ENCODE measurements around the gene FKBP1B. TPM values are rescaled to one million over a fixed set of nuclear protein-coding genes. Genes with fewer than 3 reads are reported as not detected.

Gene FKBP1B
- total RNA-seq, 2 donors from 2014 or later, result 0.27 to 2.6 TPM

DNA sequence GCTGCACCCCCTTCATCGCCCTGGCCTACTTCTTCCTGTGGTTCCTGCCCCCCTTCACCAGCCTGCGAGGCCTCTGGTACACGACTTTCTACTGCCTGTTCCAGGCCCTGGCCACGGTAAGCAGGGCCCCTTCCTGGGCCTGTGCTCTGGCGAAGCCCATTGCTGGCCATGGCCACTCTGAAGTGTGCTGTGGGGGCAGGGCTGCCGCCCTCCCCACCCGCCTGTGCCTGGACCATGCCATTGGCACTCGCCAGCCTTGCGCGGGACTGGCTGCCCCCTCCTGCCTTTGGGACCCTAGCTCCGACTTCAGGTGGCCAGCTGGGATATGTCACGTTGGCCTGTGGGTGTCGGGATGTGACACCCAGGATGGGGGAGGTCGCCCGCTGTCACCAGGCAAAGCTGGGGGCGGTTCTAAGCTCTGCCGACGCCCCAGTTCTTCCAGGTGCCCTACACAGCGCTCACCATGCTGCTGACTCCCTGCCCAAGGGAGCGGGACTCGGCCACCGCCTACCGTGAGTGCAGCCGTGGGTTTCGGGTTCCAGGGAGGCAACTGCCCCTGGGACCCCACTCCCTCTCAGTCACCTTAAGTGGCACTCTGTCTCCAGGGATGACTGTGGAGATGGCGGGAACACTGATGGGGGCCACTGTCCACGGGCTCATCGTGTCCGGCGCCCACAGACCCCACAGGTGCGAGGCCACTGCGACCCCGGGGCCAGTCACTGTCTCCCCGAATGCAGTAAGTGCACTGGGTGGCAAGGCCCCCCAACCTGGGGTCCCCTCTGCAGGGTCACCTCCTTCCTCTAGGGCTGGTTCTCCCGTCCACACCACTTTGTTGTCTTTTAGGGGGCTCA is 32.5 kb upstream of the FKBP1B start:
- no peak for ATAC-seq
- peaks cover 13% of the 10 kb centered on the region for H3K27me3 Mint-ChIP-seq
- peaks cover 4% of the 10 kb centered on the region for H3K36me3 Mint-ChIP-seq (ENCODE audit: low read depth)
- no peaks in the 10 kb centered on the region for H3K9me3 ChIP-seq (ENCODE audit: control insufficient read depth, low read length, poor library complexity, severe bottlenecking)
- H3K4me3 Mint-ChIP-seq, result no peak overlapping the region
- H3K27ac Mint-ChIP-seq, result no peak overlapping the region
- peaks cover 3% of the 10 kb centered on the region for H3K4me1 Mint-ChIP-seq
- DNase-seq, result no peak

DNA sequence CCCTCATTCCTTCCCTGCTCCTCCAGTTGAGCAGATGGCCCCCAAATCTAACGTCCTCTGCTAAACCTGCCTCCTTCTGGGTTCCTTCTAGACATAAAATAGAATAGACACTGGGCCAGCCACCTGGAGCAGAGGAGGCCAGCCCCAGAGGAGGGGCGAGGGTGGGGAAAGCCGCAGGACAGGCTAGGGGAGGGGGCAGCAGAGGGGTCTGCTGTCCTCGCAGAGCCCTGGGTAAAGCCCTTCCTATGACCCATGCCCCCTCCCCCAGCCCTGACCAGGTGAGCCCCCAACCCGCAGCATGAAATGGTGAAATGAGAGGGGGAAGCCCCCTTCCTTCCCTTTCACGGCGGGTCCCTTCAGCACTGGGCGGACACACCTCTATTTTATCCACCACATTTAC is 31.8 kb upstream of the FKBP1B start:
- Mint-ChIP-seq H3K4me3 (no peak overlapping the region), H3K36me3 (ENCODE audit: low read depth) (peaks cover under 1% of the 10 kb centered on the region), H3K4me1 (peaks cover 3% of the 10 kb centered on the region), H3K27me3 (peaks cover 7% of the 10 kb centered on the region), H3K27ac (no peak overlapping the region)
- H3K9me3 ChIP-seq (ENCODE audit: control insufficient read depth, low read length, poor library complexity, severe bottlenecking), result no peaks in the 10 kb centered on the region
- no peak for DNase-seq
- ATAC-seq, result no peak

DNA sequence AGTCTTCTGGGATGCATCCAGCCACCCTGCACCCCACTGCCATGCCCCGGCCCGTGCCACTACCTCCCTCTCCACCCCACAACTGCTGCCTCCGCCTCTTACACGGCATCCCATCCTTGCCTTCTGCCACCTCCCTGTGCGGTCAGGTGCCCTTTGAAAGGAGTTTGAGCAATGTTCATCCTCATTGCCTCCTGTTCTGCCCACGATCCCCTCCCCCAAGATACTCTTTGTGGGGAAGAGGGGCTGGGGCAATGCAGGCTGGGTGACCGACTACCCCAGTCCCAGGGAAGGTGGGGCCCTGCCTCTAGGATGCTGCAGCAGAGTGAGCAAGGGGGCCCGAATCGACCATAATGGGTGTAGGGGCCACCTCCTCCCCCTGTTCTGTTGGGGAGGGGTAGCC is 31.3 kb upstream of the FKBP1B start:
- Mint-ChIP-seq H3K36me3 (ENCODE audit: low read depth) (peaks cover 5% of the 10 kb centered on the region), H3K4me1 (peaks cover 3% of the 10 kb centered on the region), H3K27me3 (peaks cover 2% of the 10 kb centered on the region), H3K4me3 (no peak overlapping the region), H3K27ac (no peak overlapping the region)
- H3K9me3 ChIP-seq (ENCODE audit: control insufficient read depth, low read length, poor library complexity, severe bottlenecking), result no peaks in the 10 kb centered on the region
- DNase-seq (no peak), ATAC-seq (no peak)

DNA sequence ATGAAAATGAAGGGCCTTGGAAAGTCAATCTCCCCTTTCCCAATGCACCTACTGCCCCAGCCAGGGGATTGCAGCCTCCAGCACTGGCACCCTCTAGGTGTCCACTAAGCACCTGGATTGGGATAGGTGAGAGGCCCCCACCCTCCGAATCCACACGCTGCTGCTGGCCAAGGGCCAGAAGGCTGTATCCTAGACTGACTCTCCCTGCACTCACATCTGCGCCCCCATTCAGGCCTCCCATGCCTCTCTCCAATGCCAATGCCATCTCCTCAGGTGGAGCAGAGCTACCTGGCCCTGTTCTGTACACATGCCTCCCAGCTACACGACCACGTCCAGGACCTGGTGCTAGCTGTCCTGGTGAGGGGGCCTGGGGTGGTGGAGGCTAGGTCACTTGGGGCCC is 29.8 kb upstream of the FKBP1B start:
- H3K4me3 Mint-ChIP-seq, result no peak overlapping the region
- H3K9me3 ChIP-seq (ENCODE audit: control insufficient read depth, low read length, poor library complexity, severe bottlenecking), result no peaks in the 10 kb centered on the region
- peaks cover 11% of the 10 kb centered on the region for H3K36me3 Mint-ChIP-seq (ENCODE audit: low read depth)
- H3K27ac Mint-ChIP-seq, result no peak overlapping the region
- peaks cover 3% of the 10 kb centered on the region for H3K4me1 Mint-ChIP-seq
- H3K27me3 Mint-ChIP-seq, result no peaks in the 10 kb centered on the region
- DNase-seq (no peak), ATAC-seq (no peak)

DNA sequence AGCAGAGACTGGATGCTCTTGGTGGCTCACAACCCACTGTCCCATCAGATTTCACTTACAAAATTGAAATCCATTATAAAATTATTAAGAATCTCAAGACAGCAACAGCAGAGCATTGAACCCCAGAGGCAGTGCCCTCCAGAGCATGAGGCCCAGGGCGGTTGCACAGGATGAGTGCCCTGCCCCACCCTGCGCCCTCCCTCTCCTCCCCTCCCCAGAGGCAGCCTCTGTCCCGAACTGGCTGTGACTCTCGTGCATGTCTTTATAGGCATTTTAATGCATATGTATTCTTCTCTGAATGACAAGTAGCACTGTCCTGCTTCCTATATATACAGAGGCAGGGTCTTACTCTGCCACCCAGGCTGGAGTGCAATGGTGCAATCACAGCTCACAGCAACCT is 29.3 kb upstream of the FKBP1B start:
- Mint-ChIP-seq H3K27ac (no peak overlapping the region), H3K36me3 (ENCODE audit: low read depth) (peaks cover 12% of the 10 kb centered on the region), H3K4me3 (no peak overlapping the region), H3K27me3 (no peaks in the 10 kb centered on the region), H3K4me1 (peaks cover 3% of the 10 kb centered on the region)
- H3K9me3 ChIP-seq (ENCODE audit: control insufficient read depth, low read length, poor library complexity, severe bottlenecking), result no peaks in the 10 kb centered on the region
- no peak for DNase-seq
- ATAC-seq, result no peak

DNA sequence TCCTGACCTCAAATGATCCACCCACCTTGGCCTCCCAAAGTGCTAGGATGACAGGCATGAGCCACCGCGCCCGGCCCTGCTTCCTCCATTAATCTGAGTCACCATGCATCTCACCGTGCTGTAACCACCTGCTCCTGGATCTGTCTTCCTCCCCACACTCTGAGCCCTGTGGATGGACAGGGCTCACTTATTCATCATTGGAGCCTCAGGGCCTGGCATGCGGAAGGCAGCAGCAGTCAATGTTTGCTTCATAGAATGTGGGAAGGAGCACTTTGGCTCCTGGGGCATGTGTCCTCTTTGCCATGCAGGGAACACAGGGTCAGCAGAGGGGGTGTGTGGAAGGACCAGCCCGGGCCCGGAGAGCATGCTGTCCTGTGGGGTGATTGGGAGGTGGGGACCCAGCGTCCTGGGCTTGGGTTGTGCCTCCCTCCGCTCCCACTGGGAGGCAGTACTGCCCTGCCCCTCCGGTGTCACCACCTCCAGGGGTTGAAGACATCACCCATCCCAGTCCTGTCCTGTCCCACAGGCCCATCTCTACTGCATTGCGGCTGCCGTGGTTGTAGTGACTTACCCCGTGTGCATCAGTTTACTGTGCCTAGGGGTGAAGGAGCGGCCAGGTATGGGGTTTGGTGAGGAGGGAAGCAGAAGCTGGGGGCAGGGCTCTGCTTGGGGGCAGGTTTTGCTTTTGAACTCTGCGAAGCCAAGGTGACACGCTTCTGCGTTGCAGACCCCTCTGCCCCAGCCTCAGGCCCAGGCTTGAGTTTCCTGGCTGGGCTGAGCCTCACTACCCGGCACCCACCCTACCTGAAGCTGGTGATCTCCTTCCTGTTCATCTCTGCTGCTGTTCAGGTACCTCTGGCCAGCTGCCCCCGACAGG is 28.2 kb upstream of the FKBP1B start:
- Mint-ChIP-seq H3K27me3 (no peaks in the 10 kb centered on the region), H3K4me1 (peaks cover 3% of the 10 kb centered on the region), H3K36me3 (ENCODE audit: low read depth) (peaks cover 12% of the 10 kb centered on the region), H3K27ac (peak overlapping the region; percentile 59), H3K4me3 (no peak overlapping the region)
- DNase-seq, result no peak
- ATAC-seq, result peak; percentile 40
- H3K9me3 ChIP-seq (ENCODE audit: control insufficient read depth, low read length, poor library complexity, severe bottlenecking), result no peaks in the 10 kb centered on the region

DNA sequence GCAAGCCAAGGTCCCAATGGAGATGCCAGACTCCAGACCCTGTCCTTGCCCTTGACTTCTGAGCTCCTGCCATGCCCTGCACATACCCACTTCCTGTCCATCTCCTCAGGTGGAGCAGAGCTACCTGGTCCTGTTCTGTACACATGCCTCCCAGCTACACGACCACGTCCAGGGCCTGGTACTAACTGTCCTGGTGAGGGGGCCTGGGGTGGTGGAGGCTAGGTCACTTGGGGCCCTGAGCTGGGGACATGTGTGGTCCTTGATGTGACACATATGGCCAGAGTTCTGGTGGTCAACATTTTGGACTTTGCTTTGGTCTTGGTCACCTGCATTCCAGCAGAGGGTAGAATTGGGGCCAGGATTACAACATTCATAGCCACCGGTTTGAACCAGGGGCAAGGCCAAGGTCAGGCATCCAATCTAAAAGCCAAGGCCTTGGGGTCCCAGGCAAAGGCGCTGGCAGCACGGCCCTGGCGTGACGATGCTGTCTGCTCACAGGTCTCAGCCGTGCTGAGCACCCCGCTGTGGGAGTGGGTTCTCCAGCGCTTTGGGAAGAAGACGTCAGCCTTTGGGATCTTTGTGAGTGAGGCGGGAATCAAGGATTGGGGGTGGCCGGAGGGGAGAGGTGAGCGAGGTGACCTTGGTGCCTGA is 27.1 kb upstream of the FKBP1B start:
- ATAC-seq (no peak), DNase-seq (no peak)
- H3K4me1 Mint-ChIP-seq, result peaks cover 3% of the 10 kb centered on the region
- no peak overlapping the region for H3K27ac Mint-ChIP-seq
- no peaks in the 10 kb centered on the region for H3K27me3 Mint-ChIP-seq
- peaks cover 12% of the 10 kb centered on the region for H3K36me3 Mint-ChIP-seq (ENCODE audit: low read depth)
- no peak overlapping the region for H3K4me3 Mint-ChIP-seq
- H3K9me3 ChIP-seq (ENCODE audit: control insufficient read depth, low read length, poor library complexity, severe bottlenecking), result no peaks in the 10 kb centered on the region

DNA sequence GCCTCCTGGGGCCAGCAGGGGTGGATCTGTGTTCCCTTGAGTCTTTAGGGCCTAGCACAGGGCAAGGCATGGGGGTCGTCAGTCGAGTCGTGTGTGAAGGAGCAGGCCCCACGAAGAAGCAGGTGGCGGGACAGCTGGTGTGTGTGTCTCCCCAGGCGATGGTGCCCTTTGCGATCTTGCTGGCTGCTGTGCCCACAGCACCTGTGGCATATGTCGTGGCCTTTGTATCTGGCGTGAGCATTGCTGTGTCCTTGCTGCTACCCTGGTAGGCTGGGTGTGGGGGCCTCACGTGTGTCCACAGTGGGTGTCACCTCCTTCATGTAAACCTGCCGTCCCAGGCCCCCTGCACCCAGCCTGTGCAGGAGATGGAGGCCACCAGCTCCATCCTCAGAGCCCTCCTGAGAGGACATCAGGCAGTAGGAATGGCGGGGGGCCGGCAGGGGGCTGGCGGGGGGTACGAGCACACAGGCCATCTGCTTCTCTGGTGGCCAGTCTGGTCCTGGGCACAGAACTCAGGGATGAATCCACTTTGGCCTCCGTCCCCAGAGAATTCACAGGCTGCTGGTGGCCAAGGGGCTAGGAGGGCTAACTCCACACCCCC is 26.5 kb upstream of the FKBP1B start:
- no peaks in the 10 kb centered on the region for H3K9me3 ChIP-seq (ENCODE audit: control insufficient read depth, low read length, poor library complexity, severe bottlenecking)
- no peak for DNase-seq
- Mint-ChIP-seq H3K27ac (no peak overlapping the region), H3K27me3 (no peaks in the 10 kb centered on the region), H3K4me1 (peaks cover 1% of the 10 kb centered on the region), H3K4me3 (no peak overlapping the region), H3K36me3 (ENCODE audit: low read depth) (peaks cover 12% of the 10 kb centered on the region)
- ATAC-seq, result no peak

DNA sequence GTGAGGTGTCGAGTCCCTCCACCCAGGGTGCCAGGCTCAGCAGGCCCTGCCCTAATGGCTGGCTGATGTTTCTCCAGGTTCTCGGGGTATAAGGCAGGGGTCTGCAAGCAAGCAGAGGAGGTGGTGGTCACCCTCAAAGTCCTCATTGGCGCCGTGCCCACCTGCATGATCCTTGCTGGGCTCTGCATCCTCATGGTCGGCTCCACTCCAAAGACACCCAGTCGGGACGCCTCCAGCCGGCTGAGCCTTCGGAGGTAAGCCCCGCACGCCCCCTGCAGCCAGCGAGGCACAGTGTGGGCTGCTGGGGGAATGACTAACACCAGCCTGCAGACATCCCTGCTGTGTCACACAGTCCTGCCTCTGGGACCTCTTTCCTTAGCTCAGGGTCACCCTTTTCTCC is 25.5 kb upstream of the FKBP1B start:
- no peaks in the 10 kb centered on the region for H3K27me3 Mint-ChIP-seq
- H3K4me3 Mint-ChIP-seq, result no peak overlapping the region
- ATAC-seq (no peak), DNase-seq (no peak)
- H3K9me3 ChIP-seq (ENCODE audit: control insufficient read depth, low read length, poor library complexity, severe bottlenecking), result no peaks in the 10 kb centered on the region
- peaks cover 12% of the 10 kb centered on the region for H3K36me3 Mint-ChIP-seq (ENCODE audit: low read depth)
- H3K27ac Mint-ChIP-seq, result no peak overlapping the region
- no peaks in the 10 kb centered on the region for H3K4me1 Mint-ChIP-seq

DNA sequence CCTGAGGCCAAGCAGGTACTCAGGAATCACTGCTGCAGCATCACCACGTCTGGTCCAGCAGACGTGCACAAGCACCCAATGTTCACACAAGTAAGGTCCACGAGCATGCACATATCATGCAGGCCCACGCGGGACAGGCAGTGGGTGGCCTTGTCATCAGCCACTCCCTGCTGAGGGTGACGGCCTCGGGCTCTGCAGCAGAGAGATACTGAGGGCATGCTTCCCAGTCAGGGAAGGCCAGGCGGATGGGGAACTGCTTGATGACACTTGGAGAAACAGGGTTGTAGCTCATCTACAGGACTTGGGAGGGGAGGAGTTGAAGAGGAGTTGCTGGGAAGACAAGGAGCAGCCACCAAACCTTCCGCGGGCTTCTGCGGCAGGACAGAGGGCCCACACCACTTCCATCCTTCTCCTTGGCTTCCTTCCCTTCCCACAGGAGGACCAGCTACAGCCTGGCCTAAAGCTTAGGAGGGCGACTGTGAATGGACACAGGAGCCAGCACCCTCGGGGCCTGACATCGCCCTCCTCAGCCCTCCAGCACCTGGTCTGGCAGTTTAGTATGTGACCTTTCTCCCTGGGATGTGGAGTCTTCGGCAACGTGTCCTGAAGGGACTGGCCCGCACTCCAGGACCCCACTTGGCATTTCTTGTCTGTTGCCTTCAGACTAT is 24.4 kb upstream of the FKBP1B start:
- Mint-ChIP-seq H3K4me1 (no peaks in the 10 kb centered on the region), H3K27ac (peak overlapping the region; percentile 41), H3K36me3 (ENCODE audit: low read depth) (peaks cover 12% of the 10 kb centered on the region), H3K27me3 (no peaks in the 10 kb centered on the region), H3K4me3 (no peak overlapping the region)
- H3K9me3 ChIP-seq (ENCODE audit: control insufficient read depth, low read length, poor library complexity, severe bottlenecking), result no peaks in the 10 kb centered on the region
- DNase-seq, result no peak
- ATAC-seq, result no peak

DNA sequence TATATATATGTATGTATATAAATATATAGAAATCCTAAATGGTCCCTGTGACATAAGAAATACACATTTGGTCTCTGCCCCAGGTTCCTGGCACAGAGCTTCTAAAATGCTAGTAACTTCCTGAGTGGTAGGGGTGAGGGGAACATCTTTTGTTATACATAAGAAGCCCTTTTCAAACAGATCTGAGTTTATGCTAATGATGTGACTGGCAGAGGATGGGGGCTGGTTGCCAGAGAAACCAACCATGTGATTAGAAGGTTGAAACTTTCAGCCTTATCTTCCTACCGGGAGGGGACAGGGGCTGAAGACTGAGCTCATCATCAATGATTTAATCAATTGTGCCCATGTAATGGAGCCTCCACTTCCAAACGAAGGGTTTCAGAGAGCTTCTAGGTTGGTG is 23.3 kb upstream of the FKBP1B start:
- Mint-ChIP-seq H3K27ac (no peak overlapping the region), H3K36me3 (ENCODE audit: low read depth) (peaks cover 17% of the 10 kb centered on the region), H3K4me3 (no peak overlapping the region), H3K27me3 (no peaks in the 10 kb centered on the region), H3K4me1 (no peaks in the 10 kb centered on the region)
- DNase-seq (no peak), ATAC-seq (no peak)
- no peaks in the 10 kb centered on the region for H3K9me3 ChIP-seq (ENCODE audit: control insufficient read depth, low read length, poor library complexity, severe bottlenecking)

DNA sequence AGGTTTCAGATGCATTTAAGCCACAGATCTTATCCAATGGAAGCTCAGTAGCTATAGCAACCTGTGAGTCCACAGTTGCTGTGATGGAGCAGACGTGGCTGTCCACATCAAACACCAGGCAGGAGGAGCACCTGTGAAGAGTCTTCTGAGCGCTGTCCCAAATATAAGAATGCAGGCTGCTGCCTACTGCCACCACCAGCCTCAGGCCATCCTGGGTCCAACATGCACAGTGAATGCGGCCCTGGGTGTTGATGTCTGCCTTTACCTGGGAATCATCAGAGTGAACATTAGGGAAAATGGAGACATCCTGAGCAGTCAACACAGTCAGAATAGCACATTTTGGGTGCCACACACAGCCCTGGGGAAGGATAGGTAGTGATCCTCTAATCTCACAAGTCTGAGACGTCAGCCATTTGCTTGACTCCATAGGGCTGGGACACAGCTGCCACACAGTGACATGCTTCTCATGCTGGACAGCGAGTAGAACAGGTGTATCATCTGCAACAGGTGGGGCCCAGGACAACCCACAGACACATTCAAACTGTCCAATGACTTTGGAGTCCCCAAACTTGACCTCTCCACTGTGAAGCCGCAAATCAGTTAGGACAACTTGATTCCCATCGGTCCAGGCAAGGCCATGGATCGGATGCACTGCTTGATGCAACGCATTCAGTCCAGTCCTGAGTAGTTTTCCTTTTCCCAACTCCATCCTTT is 10.6 kb upstream of the FKBP1B start:
- DNase-seq, result no peak
- peaks cover 3% of the 10 kb centered on the region for H3K36me3 Mint-ChIP-seq (ENCODE audit: low read depth)
- ATAC-seq, result no peak
- H3K27me3 Mint-ChIP-seq, result no peaks in the 10 kb centered on the region
- peaks cover 8% of the 10 kb centered on the region for H3K4me1 Mint-ChIP-seq
- no peak overlapping the region for H3K27ac Mint-ChIP-seq
- H3K9me3 ChIP-seq (ENCODE audit: control insufficient read depth, low read length, poor library complexity, severe bottlenecking), result no peaks in the 10 kb centered on the region
- H3K4me3 Mint-ChIP-seq, result no peak overlapping the region
